Stimulated activated CD8-positive, alpha-beta memory T cell treated with anti-CD3 and anti-CD28 coated beads, Interleukin-4, amount 100 ng/mL, for 1 hour (primary cell): ENCODE measurements around the gene DECR2.
"Not testable (repeated sequence)": the region's sequence is repeated elsewhere in the genome, so short reads cannot be mapped to it uniquely, and the experiment has no call there.

Experiments used
- DNase-seq, 2 donors: peaks; one replicate each; pipeline ENCODE4 v3.0.0-alpha.2; 2020; ENCODE audit warnings: low read depth in 2 of 2, low spot score in 1 of 2

The DECR2 gene

DNA sequence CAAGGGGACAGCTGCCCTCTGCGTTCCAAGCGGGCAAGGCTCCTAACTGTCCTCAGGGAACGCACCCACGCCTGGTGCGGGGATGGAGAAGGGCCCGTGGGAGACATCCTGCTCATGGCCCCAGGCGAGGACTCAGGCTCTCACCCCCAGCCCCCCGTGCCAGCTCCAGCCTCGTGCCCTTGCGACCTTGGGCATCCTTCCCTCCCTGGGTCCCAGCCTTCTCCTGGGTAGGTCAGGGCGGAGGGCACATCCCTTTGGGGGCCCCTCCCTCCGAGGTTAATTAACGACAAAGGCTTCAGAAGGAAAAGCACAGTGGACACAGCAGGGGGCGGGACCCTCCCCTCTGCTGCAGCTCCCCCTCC lies 22.9 kb upstream of the DECR2 start:
- no peak for DNase-seq

DNA sequence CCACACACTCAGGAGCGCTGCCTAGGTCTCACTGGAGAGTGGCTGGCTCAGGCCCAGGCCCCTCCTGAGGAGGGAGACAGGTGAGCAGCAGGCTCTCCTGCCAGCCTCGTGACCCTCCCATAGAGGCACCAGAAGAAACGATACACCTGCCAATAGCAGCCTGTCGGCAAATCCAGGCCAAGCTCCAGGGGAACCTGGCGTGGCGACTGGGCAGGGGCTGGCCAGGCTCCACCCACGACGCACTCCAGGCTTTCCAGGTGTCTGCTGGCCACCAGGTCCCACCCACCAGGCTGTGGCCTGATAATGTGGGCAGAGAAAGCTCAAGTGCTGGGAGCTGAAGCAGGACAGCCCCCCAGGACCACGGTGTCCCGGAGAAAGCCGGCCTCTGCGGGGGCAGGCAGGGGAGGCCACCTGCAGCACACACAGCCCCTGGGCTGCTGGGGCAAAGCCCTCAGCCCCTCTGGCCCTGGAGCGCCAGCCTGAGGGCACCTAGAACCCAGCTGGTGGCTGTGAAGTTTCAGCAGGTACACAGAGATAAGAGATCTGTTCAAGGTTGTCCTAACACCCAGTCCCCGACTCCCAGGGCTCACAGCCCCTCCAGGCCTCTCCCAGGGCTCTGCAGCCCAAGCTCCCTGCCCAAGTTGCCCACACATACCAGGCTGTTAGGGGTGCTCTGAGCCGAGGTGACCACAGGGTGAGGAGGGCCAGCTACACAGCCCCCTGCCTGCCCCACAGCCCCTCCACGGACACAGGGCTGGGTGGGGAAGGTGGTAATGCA lies 22.3 kb upstream of the DECR2 start:
- DNase-seq: no peak

DNA sequence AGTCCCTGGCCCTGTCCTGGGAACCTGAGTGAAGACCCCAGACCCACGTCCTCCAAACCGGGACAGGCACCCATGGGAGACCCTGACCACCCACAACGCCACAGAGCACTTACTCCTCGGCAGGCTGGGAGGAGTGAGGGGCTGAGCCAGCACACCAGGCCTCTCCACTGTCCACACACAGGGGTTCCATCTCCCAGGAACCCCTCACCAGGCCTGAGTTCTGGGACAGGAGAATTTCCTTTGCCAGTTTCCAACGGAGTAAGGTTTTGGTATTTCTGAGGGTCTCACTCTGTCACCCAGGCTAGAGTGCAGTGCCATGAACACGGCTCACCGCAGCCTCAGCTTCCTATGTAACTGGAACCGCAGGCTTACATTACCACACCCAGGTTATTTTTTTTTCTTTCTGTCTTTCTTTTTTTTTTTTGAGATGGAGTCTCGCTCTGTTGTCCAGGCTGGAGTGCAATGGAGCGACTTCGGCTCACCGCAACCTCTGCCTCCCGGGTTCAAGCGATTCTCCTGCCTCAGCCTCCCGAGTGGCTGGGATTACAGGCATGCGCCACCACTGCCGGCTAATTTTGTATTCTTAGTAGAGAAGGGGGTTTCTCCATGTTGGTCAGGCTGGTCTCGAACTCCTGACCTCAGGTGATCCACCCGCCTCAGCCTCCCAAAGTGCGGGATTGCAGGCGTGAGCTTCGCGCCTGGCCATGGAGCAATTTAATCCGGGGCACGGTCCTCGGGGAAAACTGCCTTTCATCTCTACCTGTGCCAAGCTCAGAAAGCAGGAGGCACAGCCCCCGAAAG lies 21.5 kb upstream of the DECR2 start:
- DNase-seq: no peak

DNA sequence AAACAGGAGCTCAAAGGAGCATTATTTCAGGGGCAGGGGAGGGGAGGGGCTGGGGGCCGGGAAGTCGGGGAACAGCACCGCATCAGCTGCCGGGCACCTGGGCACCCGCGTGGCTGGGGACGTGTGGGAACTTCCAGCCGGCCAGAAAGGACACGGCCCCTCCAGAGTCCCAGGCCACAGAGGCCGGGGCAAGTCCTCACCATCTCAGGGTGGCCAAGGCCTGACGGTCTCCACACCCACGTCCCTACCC lies 21.0 kb upstream of the DECR2 start:
- DNase-seq: no peak

DNA sequence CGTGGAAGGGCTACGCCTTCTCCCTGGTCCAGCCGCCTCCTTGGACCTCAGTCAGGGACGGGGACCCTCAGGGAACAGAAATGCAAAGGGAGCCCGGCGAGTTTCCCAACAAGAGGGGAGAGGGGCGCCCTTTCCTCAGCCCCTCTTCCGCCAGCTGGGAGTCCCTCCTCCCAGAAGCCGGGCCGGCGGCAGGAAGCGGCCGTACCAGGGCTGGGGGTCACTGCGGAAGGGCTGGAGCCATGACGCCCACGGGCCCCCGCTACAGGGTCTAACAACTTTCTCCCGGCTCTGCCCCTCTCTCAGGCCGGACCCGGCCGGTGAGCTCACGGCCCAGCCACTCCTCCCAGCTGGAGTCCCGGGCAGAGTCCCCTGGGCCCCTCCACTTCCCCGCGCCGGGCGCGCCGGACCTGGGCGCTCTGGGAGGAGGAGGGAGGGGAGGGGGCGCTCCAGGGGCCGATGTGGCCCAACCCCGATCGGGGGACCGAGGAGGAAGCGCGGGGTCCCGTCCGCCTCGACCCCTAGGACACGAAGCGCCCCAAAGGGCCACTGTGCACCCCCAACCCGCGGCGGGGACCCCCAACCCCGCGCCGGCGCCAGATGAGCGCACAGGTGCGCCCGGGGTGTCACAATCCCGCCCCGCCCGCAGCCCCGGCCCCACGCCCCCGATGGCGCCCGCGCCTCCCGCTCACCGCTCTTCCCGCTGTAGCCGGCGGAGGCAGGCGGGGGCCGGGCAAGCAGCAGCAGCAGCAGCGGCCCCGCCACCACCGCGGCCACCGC lies 20.5 kb upstream of the DECR2 start:
- DNase-seq: no peak

DNA sequence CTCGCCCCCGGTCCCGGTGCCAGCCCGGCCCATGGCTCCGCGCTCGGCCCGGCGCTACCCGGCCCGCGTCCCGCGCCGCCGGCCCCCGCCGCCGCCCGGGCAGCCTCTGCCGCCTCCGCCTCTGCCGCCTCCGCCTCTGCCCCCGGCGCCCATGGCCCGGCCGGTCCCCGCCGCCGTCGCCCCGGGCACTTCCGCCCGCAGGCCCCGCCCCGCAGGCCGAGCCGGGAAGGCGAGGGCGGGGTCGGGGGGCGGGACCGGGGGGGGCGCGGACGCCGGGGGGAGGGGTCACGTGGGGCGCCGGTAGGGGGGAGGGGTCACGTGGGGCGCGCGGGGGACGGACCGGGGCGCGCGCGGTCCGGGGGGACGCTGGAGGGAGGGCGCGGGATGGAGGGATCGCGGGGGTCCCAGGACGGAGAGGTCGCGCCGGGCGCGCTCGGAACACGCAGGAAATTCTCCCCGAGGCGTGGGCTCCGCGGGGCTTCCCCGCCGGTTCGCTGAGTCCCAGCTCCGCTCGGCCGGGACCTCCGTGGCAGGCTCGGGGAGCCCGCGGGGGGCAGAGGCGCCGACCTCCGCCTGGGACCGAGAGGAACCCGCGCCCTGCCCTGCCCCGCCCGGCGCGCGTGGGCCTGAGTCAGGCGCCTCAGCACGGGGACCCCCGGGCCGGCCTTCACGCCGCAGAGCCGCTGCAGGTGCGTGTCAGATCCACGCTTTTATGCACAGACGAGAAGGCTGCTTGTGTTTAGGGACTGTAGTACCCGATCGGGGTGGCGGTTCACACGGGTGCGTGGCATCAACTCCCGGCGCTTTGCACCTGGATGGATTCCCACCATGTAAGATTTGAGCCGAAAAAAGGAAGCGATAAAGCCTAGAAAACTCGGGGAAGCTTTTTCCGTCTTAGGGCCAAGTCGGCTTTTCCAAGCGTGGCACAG lies 19.6 kb upstream of the DECR2 start, which contains the start of gene PGAP6:
PGAP6 (minus strand) TSS at position 190 of the 929 bp plus-strand sequence; CDS start at position 33, 157 bp downstream.
- peak in 1 of 2 donors; percentile 53 for DNase-seq

DNA sequence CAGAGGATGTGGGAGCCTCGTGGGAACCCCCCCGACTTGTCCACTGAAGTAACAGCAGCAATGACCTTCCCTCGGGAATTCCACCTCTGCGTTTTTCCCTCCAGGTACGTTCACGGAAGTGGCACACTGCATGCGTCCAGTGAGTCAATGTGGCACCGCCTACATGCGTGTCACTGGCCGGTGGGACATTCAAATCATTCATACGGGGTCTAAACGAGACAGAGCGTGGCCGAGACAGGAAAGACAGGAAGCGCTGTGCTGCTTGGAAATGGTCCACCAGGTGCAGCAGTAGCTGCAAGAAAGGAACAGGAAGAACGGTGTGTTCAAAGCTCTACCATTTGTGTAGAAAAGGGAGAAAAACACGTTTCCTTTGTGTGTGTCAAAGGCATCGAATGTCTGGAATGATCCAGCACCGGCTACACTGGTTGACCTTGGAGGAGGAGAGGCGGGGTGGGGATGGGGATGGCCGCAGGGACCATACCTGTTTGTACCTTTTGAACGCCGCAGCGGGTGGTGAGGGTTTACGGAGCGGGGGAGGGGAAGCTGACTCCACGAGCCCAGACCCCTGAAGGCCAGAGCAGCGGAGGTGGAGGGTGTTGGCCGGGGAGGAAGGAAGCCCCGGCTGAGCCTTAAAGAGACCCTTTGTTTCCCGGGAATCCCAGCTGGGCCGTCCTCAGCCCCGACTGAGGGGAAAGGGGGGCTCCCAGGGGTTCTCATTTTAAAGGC lies 18.2 kb upstream of the DECR2 start:
- no peak for DNase-seq

DNA sequence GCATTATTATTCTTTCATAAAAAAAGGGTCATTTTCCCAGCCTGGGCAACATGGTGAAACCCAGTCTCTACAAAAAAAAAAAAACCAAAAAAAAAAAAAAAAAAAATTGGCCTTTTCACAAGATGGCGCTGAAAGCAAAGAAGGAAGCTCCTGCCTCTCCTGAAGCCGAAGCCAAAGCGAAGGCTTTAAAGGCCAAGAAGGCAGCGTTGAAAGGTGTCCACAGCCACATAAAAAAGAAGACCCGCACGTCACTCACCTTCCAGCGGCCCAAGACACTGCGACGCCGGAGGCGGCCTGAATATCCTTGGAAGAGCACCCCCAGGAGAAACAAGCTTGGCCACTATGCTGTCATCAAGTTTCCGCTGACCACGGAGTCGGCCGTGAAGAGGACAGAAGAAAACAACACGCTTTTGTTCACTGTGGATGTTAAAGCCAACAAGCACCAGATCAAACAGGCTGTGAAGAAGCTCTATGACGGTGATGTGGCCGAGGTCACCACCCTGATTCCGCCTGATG lies 15.0 kb upstream of the DECR2 start:
- no peak for DNase-seq

DNA sequence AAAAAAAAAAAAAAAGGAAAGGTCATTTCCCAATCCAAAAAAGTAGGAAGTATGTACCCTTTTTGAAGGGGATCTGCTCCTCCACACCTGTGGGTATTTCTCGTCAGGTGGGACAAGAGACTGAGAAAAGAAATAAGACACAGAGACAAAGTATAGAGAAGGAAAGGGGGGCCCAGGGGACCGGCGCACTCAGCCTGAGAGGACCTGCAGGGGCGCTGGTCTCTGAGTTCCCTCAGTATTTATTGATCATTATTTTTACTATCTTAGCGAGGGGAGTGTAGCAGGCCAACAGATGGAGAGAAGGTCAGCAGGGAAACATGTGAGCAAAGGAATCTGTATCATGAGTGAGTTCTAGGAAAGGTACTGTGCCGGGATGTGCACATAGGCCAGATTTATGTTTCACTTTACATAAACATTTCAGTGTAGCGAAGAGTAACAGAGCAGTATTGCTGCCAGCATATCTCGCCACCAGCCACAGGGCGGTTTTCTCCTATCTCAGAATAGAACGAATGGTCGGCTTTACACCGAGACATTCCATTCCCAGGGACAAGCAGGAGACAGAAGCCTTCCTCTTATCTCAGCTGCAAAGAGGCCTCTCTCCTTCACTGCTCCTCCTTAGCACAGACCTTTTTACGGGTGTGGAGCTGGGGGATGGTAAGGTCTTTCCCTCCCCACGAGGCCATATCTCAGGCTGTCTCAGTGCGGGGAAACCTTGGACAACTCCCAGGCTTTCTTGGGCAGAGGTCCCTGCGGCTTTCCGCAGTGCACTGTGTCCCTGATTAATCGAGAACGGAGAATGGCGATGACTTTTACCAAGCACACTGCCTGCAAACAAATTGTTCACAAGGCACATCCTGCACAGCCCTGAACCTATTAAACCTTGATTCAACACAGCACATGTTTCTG lies 13.7 kb upstream of the DECR2 start:
- not testable (repeated sequence) for DNase-seq

DNA sequence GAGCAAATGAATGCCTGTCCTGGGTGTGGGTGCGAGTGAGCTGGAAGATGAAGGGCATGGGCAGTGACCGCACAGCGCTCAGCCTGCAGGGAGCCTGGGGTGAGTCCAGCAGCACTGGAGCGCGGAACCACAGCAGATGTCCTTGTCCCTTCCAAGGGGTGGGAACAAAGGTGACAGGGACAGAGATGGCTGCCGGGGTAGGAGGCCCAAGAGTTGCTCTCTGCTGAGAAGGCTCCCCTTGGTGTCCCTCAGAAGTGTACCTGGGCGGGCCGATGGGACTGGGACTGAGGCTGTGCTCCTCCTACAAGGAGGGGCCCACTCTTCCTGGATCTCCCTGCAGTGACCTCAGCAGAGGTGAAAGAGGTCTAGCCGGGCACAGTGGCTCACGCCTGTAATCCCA lies 12.3 kb upstream of the DECR2 start:
- no peak for DNase-seq

DNA sequence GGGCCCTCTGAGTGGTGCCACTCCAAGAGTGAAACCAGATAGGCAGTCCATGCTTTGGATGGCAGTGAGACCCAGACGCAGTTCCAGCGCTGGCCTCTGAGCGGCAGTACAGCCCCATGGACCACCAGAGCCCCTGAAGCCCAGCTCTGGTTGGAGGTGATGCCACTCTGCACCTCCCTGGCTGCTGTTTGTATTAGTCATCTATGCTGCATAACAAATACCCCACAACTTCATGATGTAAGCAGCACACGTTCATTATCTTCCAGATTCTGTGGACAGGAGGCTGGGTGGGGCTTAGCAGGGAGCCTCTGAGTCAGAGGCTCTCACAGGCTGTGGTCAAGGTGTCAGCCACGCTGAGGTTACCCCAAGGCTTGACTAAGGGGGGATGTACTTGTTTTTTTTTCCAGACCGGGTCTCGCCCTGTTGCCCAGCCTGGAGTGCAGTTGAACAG lies 9.8 kb upstream of the DECR2 start:
- peak; percentile 57 to 67 for DNase-seq

DNA sequence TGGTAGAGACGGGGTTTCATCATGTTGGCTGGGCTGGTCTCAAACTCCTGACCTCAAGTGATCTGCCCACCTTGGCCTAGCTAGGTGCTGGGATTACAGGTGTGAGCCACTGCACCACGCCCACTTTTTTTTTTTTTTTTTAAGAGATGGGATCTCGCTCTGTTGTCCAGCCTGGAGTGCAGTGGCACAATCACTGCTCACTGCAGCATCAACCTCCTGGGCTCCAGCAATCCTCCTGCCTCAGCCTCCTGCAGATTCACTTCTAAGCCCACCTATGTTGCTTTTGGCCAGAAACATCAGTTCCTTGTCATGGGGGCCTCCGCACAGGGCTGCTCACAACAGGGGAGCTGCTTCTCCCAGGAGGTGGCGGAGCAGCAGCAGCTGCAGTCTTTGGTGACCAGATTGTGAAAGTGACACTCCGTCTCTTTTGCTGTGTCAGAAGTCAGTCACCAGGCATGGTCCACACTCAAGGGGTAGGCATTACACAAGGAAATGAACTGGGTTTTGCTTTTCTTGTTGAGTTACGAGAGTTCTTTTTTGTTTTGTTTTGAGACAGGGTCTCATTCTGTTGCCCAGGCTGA lies 9.1 kb upstream of the DECR2 start:
- no peak for DNase-seq

DNA sequence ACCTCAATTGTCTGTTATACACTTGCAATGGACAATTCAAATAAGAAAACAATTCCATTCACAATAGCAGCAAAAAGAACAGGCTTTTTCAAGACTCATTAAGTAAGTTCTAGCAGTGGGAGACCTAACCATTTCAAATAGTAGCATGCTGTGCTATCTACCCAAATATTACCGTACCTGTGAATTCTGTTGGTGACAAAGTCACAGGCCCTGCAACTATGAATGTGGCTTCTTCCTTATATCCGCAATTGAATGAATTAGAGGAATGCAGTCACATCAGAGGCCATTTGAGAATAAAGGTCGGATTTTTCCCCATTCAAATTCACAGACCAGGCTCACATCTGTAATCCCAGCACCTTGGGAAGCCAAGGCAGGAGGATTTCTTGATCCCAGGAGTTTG lies 5.5 kb upstream of the DECR2 start:
- DNase-seq: no peak

DNA sequence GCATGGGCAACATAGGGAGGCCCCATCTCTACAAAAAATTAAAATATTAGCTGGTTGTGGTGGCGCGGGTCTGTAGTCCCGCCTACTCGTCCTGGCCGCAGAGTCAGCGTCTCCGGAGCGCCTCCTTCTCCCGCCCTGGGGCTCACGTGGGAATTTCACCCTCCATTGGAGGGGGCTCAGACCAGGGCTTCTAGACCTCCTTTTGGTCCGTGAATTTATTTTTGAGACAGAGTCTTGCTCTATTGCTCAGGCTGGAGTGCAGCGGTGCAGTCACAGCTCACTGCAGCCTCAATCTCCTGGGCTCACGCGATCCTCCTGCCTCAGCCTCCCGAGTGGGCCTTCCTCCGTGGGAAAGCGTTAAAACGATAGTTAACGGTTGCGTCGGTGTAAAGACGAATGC lies 5.1 kb upstream of the DECR2 start:
- no peak for DNase-seq

DNA sequence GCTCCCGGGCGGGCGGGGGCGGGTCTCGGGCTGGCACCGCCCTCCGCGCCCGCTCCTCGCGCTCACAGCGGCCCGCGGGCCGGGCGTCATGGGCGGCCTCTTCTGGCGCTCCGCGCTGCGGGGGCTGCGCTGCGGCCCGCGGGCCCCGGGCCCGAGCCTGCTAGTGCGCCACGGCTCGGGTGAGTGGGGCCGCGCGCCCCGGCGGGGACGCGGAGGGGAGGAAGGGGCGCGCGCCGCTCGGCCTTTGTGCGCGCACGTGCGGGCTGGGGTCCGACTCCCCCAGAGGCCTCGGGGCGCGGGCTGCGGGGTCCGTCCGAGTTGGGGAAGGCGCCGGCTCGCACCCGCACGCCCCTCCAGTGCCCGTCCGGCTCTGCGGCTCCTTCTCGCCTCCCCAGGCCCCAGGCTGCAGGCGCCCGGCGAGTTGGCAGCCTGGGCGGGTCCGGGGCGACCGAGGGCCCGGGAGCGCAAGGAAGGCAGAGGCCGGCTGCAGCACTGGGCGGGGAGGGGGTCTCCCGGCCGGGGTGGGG lies 4.5 kb upstream of the DECR2 start, which contains the start of gene NME4:
NME4 (plus strand) TSS at position 65 of the 527 bp plus-strand sequence; CDS start at position 89, 24 bp downstream.
- DNase-seq: no peak

DNA sequence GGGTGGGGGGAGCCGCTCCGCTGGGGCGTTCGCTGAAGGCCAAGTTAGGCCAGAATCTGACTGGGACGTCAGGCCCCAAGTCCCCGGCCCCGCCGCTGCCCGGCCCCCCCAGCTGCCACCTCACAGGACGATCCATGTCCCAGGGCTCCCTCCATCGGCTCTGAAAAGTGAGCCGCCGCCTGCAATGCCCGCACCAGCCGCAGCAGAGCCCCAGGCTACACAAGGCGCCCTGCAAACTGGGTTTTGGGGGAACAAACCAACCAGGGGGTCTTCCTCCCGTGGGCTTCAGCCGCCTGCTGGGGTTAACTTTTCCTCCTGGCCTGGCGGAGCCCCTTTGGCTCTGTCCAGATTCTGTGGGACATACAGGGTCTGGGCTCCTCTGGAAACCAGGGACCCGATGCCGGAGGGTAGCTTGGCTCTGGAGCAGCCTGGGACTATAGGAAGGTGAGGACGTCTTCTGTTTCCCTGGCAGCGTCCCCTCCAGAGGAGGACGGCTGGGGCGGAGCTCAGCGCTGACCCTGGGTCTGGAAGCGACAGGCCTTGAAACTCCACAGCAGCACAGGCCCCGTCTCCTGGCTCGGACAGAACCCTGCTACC lies 3.9 kb upstream of the DECR2 start:
- DNase-seq: no peak

DNA sequence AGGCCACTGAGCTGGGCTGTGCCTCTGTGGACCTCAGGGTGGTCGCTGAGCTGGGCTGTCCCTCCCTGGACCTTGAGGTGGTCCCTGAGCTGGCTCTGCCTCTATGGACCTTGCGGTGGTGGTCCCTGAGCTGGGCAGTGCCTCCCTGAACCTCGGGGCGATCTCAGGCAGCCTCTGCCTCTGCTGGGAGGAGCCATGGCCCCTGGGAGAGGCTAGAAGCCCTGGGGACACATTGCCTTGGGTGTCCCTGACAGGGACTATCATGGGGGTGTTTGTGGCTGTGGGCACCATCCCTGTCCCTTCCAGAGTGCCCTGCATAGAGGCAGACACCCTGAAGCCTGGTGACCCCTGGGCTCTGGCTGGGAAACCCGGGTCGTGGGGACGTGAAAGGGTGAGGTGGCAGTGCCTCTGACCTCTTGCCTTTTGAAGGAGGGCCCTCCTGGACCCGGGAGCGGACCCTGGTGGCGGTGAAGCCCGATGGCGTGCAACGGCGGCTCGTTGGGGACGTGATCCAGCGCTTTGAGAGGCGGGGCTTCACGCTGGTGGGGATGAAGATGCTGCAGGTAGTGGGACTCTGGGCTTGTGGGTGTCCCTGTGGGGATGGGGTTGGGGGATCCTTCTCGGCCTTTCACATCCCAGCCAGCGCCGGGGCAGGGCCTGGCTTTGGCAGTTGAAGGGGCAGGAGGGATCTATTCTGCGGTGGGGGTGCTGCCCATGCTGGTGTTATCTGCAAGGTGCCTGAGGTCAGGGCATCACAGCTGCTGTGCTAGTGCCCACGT lies 2.9 kb upstream of the DECR2 start:
- DNase-seq: no peak
